Measurements from ENCODE around the gene MYO9A.

DNA sequence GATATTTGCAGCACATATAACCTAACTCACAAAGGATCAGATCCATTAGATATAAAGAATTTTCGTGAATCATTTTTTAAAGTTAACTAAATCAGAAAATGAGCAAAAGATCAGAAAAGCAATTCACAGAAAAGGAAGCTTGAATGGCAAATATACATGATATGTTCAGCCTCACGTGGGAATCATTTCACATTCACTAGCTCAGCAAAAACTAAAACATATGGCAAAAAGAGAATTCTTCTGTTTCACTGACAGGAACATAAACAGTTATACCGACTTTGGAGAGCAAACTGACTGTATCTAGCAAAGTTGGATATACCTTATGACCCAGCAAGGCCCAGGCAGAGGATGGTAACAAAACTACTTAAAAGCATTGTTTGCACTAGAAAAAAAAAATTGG, 341.6 kb downstream of the MYO9A start:
- TF ChIP-seq, protein P1, sequence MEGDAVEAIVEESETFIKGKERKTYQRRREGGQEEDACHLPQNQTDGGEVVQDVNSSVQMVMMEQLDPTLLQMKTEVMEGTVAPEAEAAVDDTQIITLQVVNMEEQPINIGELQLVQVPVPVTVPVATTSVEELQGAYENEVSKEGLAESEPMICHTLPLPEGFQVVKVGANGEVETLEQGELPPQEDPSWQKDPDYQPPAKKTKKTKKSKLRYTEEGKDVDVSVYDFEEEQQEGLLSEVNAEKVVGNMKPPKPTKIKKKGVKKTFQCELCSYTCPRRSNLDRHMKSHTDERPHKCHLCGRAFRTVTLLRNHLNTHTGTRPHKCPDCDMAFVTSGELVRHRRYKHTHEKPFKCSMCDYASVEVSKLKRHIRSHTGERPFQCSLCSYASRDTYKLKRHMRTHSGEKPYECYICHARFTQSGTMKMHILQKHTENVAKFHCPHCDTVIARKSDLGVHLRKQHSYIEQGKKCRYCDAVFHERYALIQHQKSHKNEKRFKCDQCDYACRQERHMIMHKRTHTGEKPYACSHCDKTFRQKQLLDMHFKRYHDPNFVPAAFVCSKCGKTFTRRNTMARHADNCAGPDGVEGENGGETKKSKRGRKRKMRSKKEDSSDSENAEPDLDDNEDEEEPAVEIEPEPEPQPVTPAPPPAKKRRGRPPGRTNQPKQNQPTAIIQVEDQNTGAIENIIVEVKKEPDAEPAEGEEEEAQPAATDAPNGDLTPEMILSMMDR (IDR thresholded peaks at IDR 0.05) = no peak
- TF ChIP-seq POLR2AphosphoS5 (IDR thresholded peaks at IDR 0.05) = no peak
- no peak for TF ChIP-seq POLR2A (IDR thresholded peaks at IDR 0.05)

Measured in breast epithelium (tissue), 3 donors.